Uterus (tissue), 2 donors: ENCODE data around the gene TRIM41.

Source experiments
- POLR2A ChIP-seq, 2 donors: fragments of 450-650 bp; IDR thresholded peaks; one replicate each; pipeline ENCODE4 v1.6.1; 2016; ENCODE audit warnings: antibody characterized with exemption in 2 of 2, mild to moderate bottlenecking in 1 of 2, moderate library complexity in 1 of 2
- TF ChIP-seq, protein P1 (sequence below), 4 experiments: fragments of 200-600 bp in 2 of 4; fragments of 450-650 bp in 2 of 4; sonication (generic) in 2 of 4; IDR thresholded peaks; one replicate each; pipeline ENCODE4 v1.5.1; 2016 to 2019; ENCODE audit warnings: antibody characterized with exemption in 4 of 4, mild to moderate bottlenecking in 2 of 4, moderate library complexity in 1 of 4

- TF ChIP-seq, protein P1, sequence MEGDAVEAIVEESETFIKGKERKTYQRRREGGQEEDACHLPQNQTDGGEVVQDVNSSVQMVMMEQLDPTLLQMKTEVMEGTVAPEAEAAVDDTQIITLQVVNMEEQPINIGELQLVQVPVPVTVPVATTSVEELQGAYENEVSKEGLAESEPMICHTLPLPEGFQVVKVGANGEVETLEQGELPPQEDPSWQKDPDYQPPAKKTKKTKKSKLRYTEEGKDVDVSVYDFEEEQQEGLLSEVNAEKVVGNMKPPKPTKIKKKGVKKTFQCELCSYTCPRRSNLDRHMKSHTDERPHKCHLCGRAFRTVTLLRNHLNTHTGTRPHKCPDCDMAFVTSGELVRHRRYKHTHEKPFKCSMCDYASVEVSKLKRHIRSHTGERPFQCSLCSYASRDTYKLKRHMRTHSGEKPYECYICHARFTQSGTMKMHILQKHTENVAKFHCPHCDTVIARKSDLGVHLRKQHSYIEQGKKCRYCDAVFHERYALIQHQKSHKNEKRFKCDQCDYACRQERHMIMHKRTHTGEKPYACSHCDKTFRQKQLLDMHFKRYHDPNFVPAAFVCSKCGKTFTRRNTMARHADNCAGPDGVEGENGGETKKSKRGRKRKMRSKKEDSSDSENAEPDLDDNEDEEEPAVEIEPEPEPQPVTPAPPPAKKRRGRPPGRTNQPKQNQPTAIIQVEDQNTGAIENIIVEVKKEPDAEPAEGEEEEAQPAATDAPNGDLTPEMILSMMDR (IDR thresholded peaks at IDR 0.05) = no peak
- no peak for TF ChIP-seq POLR2A (IDR thresholded peaks at IDR 0.05)
Observed at GRCh38 chr5:181229996-181230395, 6.9 kb downstream of the TRIM41 start.
